Left lobe of liver (tissue), 2 donors: ENCODE data around the gene IGDCC3. TPM values are rescaled to one million over a fixed set of nuclear protein-coding genes. Genes with fewer than 3 reads are reported as not detected.

ENCODE experiments used
- ATAC-seq: fragments of 200-7000 bp; cut with Tn5 transposase; one replicate; pipeline ENCODE4 v1.9.1; 2020; ENCODE audit warnings: mild to moderate bottlenecking, moderate library complexity
- DNase-seq: peaks from one replicate; pipeline ENCODE4 v3.0.0-alpha.2; 2020; ENCODE audit warnings: low spot score
- total RNA-seq: library from RNA; stranded (reverse); gene quantifications from one replicate; pipeline ENCODE4 v1.2.1, GENCODE V29; 2021
- donor health status: DM: no; HTN: no; CAD: no; lungs with moderate emphysema.
- donor health status: DM: no; HTN: yes; CAD: no.

The IGDCC3 gene
- total RNA-seq, 1 donor from 2014 or later: 0.23 TPM

DNA sequence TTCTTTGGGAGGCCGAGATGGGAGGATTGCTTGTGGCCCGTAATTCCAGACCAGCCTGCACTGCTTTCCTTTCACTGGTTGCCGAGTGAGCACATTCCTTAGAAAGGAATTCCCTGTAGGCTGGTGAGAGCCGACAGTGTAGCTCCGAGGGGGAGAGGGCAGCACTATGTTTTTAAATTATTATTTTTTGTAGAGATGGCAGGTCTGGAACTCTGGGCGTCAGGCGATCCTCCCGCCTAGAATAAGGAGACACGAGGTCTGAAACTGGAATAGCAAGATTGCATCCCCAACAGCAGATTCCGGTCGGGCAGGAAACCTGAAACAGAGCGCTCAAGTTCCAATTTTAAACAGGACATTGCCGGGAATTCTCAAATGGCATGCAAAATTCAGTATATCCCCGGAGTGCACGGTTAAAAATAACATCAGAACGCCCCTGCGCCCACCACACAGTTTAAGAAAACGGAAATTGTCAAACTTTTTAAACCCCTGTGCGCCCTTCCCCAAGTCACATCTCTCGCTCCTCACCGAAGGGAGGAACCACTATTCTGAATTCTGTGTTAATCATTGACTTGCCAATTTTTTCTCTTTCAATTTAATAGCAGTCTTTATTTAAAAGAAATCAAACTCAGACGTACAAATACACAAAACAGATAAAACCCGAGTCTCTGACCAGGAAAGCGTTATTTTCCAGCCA is 74.0 kb downstream of the IGDCC3 start:
- DNase-seq (peak; percentile 56), ATAC-seq (peak; percentile 59)

DNA sequence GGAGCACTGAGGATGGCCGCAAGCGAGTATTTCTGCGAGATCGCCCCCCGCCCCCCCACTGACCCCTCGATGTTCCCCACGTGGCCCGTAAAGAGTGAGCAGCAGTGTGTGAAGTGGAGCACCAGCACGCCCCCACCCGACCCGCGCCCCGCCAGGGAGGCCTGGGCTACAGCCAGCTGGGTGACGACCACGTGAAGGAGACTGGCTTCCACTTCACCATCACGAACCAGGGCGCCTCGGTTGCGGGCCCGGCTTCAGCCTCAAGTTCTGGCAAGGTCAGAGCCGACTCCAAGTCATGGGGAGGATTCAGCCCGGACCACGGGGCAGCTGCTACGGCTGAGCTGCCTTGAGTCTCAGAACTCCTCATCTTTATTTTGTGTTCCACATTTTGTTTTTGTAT is 75.7 kb downstream of the IGDCC3 start:
- DNase-seq (no peak), ATAC-seq (no peak)

DNA sequence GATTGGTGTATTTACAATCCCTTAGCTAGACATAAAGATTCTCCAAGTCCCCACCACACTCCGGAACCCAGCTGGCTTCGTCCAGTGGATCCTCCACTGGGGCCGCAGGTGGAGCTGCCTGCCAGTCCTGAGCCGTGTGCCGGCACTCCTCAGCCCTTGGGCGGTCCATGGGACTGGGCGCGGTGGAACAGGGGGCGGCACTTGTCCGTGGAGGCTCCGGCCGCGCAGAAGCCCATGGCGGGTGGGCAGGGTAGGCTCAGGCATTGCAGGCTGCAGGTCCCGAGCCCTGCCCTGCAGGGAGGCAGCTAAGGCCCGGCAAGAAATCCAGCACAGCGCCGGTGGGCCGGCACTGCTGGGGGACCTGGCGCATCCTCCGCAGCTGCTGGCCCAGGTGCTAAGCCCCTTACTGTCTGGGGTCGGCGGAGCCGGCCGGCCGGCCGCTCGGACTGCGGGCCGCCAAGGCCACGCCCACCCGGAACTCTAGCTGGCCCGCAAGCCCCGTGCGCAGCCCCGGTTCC is 76.8 kb downstream of the IGDCC3 start:
- DNase-seq (no peak), ATAC-seq (no peak)

DNA sequence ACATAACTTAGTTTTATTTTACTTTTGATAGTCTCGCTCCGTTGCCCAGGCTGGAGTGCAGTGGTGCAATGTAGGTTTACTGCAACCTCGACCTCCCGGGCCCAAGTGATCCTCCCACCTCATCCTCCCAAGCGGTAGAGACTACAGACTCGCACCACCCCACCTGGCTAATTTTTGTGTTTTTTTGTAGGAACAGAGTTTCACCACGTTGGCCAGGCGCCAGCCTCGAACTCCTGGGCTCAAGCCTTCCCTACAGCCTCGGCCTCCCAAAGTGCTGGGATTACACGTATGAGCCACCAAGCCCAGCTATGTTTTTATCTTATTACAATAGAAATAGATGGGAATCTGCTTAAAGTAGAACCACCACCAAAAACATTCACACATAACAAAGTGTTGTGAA is 79.1 kb downstream of the IGDCC3 start:
- DNase-seq: no peak

GRCh38 chr15:65292938-65293518 is 84.8 kb downstream of the IGDCC3 start:
- no peak for ATAC-seq

More for the DNA sequence above, 79.1 kb downstream of the IGDCC3 start:
- ATAC-seq: no peak

DNA sequence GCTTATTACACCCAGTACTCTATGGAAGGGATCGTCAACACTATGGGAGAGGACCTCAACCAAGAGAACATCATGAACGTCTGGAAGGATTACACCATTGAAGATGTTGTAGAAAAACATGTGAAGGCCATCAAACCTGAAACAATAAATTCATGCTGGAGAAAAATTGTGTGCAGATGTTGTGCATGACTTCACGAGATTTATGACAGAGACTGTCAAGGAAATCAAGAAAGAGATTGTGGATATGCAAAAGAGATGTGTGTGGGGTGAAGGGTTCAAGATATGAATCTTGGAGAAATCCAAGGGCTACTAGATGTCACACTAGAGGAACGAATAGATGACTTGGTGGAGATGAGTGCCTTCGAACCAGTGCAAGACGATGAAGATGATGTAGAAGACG is 87.6 kb downstream of the IGDCC3 start:
- no peak for ATAC-seq
- no peak for DNase-seq

More at GRCh38 chr15:65292938-65293518, 84.8 kb downstream of the IGDCC3 start:
- DNase-seq: no peak

- no peak for ATAC-seq
- DNase-seq: no peak
These were observed 88.4 kb downstream of the IGDCC3 start for GRCh38 chr15:65289261-65289854.

DNA sequence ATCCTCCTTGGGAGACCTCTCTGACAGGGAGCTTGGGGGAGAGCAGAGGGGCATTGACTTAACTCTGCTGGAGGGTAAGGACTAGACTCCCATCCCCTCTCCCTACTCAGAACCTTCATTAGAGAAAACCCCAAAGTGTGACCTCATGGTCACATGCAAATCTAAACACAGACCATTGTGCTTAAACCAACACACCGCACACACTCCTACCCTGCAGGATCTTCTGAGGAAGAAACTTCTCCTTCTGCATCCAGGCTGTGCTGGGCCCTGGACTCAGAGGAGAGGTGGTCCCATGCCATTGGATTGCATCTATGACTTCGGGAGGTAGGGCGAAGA is 90.3 kb downstream of the IGDCC3 start:
- ATAC-seq: no peak
- no peak for DNase-seq

- ATAC-seq: peak; percentile 92
- DNase-seq: peak; percentile 94
These were observed 90.9 kb downstream of the IGDCC3 start, which contains the start of gene PARP16 for GRCh38 chr15:65286704-65287519. Gene PARP16 (minus strand): TSS chr15:65286883. CDS start chr15:65286426, 457 bp downstream.

GRCh38 chr15:65286069-65286703 is 91.6 kb downstream of the IGDCC3 start:
- ATAC-seq: peak; percentile 76
- peak; percentile 89 for DNase-seq

DNA sequence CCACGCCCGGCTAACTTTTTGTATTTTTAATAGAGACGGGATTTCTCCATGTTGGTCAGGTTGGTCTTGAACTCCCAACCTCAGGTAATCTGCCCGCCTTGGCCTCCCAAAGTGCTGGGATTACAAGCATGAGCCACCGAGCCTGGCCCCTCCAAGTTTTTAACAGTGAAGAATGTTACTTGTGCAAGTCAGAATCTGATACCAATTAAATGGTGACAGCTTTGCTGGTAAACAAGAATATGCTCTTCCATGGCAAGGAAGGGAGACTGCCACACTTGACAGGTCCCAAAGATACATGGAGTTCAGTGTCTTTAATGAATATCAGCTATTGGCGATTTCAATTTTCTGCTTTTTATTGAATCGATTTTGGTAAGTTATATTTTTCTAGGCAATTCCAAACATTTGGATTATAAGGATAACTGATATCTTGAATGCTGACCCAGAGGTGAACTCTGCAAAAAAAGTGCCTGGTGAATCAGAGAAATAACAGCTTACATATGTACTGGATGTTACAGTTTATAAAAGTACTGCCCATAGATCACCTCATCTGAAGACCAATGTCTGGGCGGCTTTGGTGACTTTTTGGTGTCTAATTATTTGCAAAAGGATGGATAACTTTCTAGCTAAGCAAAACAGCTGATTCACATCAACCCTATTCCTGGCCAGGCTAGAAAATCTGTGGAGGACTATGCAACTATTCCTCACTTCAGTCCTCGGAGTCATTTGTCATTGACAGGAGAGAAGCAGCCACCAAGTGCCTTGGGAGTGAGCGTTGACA is 92.3 kb downstream of the IGDCC3 start:
- no peak for ATAC-seq
- DNase-seq: no peak

DNA sequence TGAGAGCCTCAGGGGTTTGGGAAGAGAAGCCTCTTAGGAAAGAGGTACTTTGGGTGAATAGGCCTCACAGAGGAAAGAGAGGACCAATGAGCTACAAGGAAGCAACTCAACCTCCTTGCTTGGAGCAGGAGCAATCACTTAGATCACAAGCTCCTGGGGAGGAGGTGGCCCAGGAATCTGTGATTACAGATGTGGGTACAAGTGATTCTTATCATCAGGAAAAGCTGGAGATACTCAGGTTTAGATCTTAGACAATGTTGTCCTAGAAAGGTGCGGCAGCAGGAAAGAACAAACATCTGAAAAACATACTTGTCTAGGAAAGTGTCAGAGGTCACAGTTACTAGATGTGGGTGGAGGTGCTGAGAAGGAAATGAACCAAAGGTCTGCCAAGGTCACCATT is 99.3 kb downstream of the IGDCC3 start:
- ATAC-seq (no peak), DNase-seq (no peak)

Other genes with a start within 250 kb of the IGDCC3 start
- gene PDCD7, start 244.2 kb downstream of the IGDCC3 start, total RNA-seq: 9.7 TPM
- 76.2 TPM for gene CLPX, start 192.7 kb downstream of the IGDCC3 start, total RNA-seq
- 1.3 TPM for gene CILP, start 166.5 kb downstream of the IGDCC3 start, total RNA-seq
- gene PARP16, start 91.1 kb downstream of the IGDCC3 start, total RNA-seq: 9.8 TPM
- not detected for gene RNU5A-1, start 82.0 kb downstream of the IGDCC3 start, total RNA-seq
- not detected for gene RNU5B-1, start 73.3 kb downstream of the IGDCC3 start, total RNA-seq
- gene IGDCC4, start 44.9 kb upstream of the IGDCC3 start, total RNA-seq: 0.15 TPM
- 8.0 TPM for gene DPP8, start 139.7 kb upstream of the IGDCC3 start, total RNA-seq
- gene HACD3, start 152.5 kb upstream of the IGDCC3 start, total RNA-seq: 56.5 TPM
- 14.3 TPM for gene INTS14, start 233.1 kb upstream of the IGDCC3 start, total RNA-seq
- 5.9 TPM for gene SLC24A1, start 243.9 kb upstream of the IGDCC3 start, total RNA-seq